Stimulated activated naive CD8-positive, alpha-beta T cell treated with anti-CD3 and anti-CD28 coated beads, Interleukin-15, Interleukin-2, amounts not matched to agents 100 ng/mL and 50 ng/mL, for 24 hours (primary cell): ENCODE measurements around the gene RNF8.
"Not testable (repeated sequence)": the region's sequence is repeated elsewhere in the genome, so short reads cannot be mapped to it uniquely, and the experiment has no call there.

Source experiments
- H3K27ac Mint-ChIP-seq: one replicate; pipeline ENCODE4 v1.8.0; 2021; ENCODE audit warnings: mild to moderate bottlenecking, mixed read lengths
- H3K27me3 Mint-ChIP-seq: one replicate; pipeline ENCODE4 v1.8.0; 2021; ENCODE audit warnings: mixed read lengths
- H3K36me3 Mint-ChIP-seq: one replicate; pipeline ENCODE4 v1.8.0; 2021; ENCODE audit warnings: low read depth, mixed read lengths
- H3K4me1 Mint-ChIP-seq: one replicate; pipeline ENCODE4 v1.8.0; 2021; ENCODE audit warnings: low read depth, mixed read lengths
- H3K4me3 Mint-ChIP-seq: one replicate; pipeline ENCODE4 v1.8.0; 2021; ENCODE audit warnings: mild to moderate bottlenecking, mixed read lengths
- H3K9me3 Mint-ChIP-seq: one replicate; pipeline ENCODE4 v1.8.0; 2021; ENCODE audit warnings: mixed read lengths

The RNF8 gene

DNA sequence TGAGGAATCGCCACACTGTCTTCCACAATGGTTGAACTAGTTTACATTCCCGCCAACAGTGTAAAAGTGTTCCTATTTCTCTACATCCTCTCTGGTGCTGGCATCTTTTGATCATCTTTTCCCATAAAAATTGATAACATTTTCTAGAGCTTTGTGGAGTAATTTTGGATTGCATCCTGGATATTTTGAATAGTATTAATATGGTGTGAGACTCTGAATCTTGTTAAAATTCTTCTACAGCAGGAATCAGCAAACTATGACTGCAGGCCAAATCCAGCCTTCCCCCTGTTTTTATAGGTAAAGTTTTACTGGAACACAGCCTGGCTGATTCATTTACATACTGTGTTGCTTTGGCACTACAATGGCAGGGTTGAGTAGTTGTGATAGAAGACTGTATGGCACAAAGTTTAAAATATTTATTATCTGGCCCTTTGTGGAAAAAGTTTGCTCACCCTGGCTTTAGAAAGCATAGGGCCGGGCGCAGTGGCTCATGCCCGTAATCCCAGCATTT lies 15.0 kb upstream of the RNF8 start:
- Mint-ChIP-seq H3K4me1 (no peaks in the 10 kb centered on the region), H3K27ac (no peak overlapping the region), H3K4me3 (no peak overlapping the region), H3K36me3 (no peaks in the 10 kb centered on the region), H3K27me3 (peaks cover 7% of the 10 kb centered on the region), H3K9me3 (no peaks in the 10 kb centered on the region)

DNA sequence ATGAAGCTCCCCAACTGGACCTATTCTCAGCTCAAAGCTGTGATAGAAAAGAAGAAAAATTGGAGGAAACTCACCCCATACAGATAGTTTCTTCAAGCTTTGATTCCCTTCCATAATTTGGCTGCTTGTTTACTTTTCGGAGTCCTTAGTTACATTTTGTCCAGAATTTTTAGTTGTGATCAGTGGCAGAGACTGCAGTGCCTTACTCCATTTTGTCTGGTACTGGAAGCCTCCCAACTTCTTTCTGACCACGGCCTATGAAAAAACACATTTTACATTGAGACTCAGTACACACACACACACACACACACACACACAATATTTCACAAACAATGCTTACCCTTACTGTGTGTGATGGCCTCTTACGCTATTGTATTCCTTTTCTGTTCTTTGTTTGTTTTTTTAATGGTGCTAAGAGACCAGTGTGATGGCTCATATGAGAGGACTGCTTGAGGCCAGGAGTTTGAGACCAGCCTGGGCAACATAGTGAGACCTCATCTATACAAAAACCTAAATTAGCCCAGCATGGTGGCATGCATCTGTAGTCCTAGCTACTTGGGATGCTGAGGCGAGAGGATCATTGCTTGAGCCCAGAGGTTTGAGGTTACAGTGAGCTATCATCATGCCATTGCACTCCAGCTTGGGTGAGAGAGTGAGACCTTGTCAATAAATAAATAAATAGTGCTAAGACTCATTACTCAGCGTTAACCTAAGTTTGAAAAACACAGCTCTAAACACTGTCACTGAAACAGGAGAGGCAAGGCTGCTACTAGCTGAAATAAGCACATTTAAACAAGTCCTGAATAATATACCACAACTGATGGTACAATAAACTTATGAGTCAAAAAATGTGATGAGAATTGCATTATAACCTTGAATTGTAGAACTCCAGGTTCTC lies 13.8 kb upstream of the RNF8 start:
- H3K27ac Mint-ChIP-seq, result no peak overlapping the region
- no peaks in the 10 kb centered on the region for H3K36me3 Mint-ChIP-seq
- no peaks in the 10 kb centered on the region for H3K9me3 Mint-ChIP-seq
- no peak overlapping the region for H3K4me3 Mint-ChIP-seq
- H3K27me3 Mint-ChIP-seq, result peaks cover 12% of the 10 kb centered on the region
- no peaks in the 10 kb centered on the region for H3K4me1 Mint-ChIP-seq

DNA sequence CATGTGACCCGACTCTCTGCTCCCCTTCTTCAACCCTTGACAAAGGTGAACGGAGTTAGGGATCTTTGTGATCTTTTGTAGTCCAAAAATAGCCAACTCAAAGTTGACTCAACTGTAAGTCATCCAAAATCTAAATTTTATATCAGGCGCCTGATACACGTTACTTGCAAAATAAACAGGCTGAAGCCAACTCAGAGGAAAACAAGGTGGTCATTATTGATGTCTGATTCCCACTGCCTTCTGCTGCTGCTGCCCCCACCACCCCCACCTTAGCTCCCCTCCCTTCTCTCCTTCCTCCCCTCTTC lies 13.2 kb upstream of the RNF8 start:
- H3K9me3 Mint-ChIP-seq, result no peaks in the 10 kb centered on the region
- no peak overlapping the region for H3K27ac Mint-ChIP-seq
- H3K36me3 Mint-ChIP-seq, result no peaks in the 10 kb centered on the region
- no peak overlapping the region for H3K4me3 Mint-ChIP-seq
- peaks cover 12% of the 10 kb centered on the region for H3K27me3 Mint-ChIP-seq
- no peaks in the 10 kb centered on the region for H3K4me1 Mint-ChIP-seq

DNA sequence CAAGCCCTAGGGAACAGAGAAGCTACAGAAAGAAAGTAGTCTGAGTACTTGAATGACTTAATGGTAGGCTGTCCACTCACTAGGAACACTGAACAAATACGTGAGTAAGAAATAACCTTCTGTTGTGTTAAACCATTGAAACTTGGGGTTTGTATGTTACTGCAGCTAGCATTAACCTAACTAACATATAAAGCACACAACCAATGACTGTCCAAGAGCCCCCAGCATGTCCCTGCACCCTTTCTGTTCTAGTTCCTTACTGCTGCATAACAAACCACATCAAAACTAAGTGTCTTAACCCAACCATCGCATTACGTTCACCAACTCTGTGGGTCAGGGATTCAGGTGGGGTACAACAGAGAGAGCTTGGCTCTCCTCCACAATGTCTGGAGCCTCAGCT lies 10.5 kb upstream of the RNF8 start:
- H3K4me3 Mint-ChIP-seq, result no peak overlapping the region
- H3K27ac Mint-ChIP-seq, result no peak overlapping the region
- H3K27me3 Mint-ChIP-seq, result peaks cover 12% of the 10 kb centered on the region
- H3K4me1 Mint-ChIP-seq, result no peaks in the 10 kb centered on the region
- no peaks in the 10 kb centered on the region for H3K36me3 Mint-ChIP-seq
- no peaks in the 10 kb centered on the region for H3K9me3 Mint-ChIP-seq

DNA sequence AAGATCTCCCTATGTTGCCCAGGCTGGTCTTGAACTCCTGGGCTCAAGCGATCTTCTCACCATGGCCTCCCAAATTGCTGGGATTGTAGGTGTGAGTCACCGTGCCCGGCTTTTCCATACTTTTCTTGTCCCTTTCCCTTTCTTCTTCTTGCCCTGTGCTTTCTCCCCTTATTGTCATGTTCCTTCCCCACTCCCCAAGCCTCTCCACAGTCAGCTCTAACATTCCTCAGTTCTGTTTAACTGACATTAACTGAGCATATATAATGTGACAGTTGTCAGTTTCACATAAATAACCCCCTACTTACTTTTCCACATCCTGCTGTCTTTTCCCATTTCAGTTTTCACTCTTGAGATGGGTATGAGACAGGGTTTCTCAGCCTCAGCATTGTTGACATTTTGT lies 9.5 kb upstream of the RNF8 start:
- H3K27ac Mint-ChIP-seq, result no peak overlapping the region

DNA sequence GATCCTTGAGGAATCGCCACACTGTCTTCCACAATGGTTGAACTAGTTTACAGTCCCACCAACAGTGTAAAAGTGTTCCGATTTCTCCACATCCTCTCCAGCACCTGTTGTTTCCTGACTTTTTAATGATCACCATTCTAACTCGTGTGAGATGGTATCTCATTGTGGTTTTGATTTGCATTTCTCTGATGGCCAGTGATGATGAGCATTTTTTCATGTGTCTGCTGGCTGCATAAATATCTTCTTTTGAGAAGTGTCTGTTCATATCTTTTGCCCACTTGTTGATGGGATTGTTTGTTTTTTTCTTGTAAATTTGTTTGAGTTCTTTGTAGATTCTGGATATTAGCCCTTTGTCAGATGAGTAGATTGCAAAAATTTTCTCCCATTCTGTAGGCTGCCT lies 8.0 kb upstream of the RNF8 start:
- peaks cover 12% of the 10 kb centered on the region for H3K27me3 Mint-ChIP-seq
- not testable (repeated sequence) for H3K4me1 Mint-ChIP-seq, H3K27ac Mint-ChIP-seq, H3K4me3 Mint-ChIP-seq, H3K36me3 Mint-ChIP-seq, H3K9me3 Mint-ChIP-seq

More for the DNA sequence above, 9.5 kb upstream of the RNF8 start:
- Mint-ChIP-seq H3K4me1 (no peaks in the 10 kb centered on the region), H3K27me3 (peaks cover 12% of the 10 kb centered on the region), H3K4me3 (no peak overlapping the region), H3K36me3 (no peaks in the 10 kb centered on the region), H3K9me3 (no peaks in the 10 kb centered on the region)

DNA sequence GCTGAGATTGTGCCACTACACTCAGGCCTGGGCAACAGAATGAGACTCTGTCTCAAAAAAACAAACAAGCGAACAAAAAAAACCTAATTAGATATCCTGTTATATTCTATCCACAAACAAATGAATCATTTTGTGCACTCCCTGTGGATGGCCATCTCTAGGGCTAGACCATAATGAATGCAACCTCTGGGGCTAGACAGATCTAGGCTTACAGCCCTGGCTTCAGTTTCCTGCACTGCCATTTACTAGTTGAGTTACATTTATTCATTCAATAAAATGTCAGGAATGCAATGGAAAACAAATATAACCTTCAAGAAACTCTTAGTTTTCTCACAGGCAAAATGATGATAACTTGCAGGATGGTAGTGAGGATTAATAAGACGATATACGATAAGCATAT lies 6.6 kb upstream of the RNF8 start:
- Mint-ChIP-seq H3K36me3 (no peaks in the 10 kb centered on the region), H3K4me3 (no peak overlapping the region), H3K27me3 (peaks cover 6% of the 10 kb centered on the region), H3K4me1 (no peaks in the 10 kb centered on the region), H3K9me3 (no peaks in the 10 kb centered on the region), H3K27ac (no peak overlapping the region)

DNA sequence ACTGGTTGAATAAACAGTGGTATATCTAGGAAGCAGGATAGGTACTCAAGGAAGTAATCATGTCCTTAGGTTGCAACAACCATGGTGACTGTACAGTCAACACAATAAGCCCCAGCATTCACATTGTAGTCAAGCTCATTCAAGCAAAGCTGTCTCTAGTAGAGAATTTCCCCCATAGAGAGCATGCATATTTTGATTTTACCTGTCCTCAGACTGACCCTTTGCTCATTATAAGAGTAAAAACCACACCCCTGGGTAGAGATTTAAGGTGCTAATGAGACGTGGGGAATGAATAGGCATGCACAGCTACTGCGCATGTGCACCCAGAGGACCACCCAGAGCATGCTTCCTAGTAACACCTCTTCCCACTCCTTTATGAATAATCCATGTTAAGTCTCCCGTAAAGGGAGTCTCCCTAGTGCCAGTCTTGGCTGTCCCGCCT lies 6.1 kb upstream of the RNF8 start:
- no peaks in the 10 kb centered on the region for H3K36me3 Mint-ChIP-seq
- H3K27ac Mint-ChIP-seq, result no peak overlapping the region
- peaks cover 4% of the 10 kb centered on the region for H3K4me1 Mint-ChIP-seq
- no peaks in the 10 kb centered on the region for H3K9me3 Mint-ChIP-seq
- H3K27me3 Mint-ChIP-seq, result peaks cover 5% of the 10 kb centered on the region
- no peak overlapping the region for H3K4me3 Mint-ChIP-seq

DNA sequence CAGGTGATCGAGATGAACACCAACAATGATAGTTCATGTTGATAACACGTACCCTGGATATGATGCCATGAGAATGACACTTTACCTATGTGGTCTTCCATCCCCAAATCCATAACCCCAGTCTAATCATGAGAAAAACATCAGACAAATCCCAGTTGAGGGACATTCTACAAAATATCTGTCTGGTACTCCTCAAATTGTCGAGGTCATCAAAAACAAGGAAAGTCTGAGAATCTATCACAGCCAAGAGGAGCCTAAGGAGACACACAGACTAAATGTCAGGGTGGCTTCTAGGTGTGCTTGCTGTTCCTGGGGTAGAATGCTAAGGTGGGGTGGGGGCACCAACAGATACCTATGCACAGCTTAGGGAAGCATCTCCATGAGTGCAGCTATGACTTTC lies 2.8 kb upstream of the RNF8 start:
- Mint-ChIP-seq H3K27ac (no peak overlapping the region), H3K4me3 (no peak overlapping the region), H3K9me3 (no peaks in the 10 kb centered on the region), H3K27me3 (no peaks in the 10 kb centered on the region), H3K36me3 (no peaks in the 10 kb centered on the region), H3K4me1 (peaks cover 24% of the 10 kb centered on the region)

DNA sequence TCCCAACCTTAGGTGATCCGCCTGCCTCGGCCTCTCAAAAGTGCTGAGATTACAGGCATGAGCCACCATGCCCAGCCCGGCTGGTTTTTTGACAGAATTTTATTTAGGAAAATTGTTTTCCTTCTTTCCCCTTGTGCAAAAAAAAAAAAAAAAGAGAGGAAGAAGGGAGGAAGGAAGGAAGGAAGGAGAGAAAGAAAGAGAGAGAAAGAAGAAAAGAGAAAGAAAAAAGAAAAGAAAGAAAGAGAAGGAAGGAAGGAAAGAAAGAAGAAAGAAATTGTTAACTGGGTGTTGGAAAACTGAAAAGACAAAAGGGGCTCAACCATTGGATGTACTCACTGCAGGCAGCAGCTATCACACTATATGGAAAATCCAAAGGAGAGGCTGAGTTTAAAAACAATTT lies 1.4 kb upstream of the RNF8 start:
- Mint-ChIP-seq H3K27ac (no peak overlapping the region), H3K27me3 (no peaks in the 10 kb centered on the region), H3K9me3 (no peaks in the 10 kb centered on the region), H3K4me3 (no peak overlapping the region), H3K36me3 (no peaks in the 10 kb centered on the region), H3K4me1 (peaks cover 26% of the 10 kb centered on the region)

DNA sequence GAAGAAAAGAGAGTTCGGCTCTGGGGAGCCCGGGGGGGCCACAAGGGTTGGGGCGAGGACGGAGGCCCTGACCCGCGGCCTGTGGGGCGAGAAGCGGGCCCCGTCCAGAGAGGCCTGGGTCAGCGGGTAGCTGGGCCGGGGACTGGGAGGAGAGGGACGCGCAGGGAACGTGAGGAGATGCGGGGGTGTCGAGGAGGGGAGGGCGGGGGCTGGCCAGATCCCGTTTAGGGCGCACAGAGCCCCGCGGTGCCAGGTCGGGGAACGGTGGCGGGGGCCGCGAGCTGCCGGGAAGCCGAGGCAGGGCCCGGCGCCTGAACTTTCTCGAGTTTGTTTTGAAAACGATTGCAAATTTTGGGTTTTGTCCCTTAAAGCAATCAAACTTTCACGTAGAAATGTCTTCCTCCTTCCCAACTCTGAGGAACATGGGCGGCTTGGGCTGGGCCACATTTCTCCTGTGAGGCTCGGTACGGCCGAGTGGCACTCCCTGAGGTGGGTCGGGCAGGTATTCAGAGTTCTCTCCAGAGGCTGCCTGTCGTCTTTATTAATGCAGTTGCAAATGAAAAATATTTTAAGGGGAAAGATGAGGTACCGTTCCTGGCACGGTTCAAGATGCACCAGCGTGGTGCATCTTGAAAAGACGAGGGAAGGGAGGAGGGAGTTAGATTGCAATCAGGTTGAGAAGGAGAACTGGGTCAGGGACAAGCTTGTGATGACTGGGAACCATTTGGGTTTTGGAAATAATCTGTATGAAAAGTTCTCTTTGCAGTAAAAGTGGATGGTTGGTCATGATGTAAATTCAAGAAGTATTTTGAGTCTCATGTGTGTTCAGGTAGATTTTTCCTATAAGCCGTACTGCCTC lies 972 bp downstream of the RNF8 start:
- H3K36me3 Mint-ChIP-seq, result no peaks in the 10 kb centered on the region
- peak overlapping the region; percentile 86 for H3K4me3 Mint-ChIP-seq
- H3K27me3 Mint-ChIP-seq, result no peaks in the 10 kb centered on the region
- peak overlapping the region; percentile 86 for H3K27ac Mint-ChIP-seq
- H3K9me3 Mint-ChIP-seq, result no peaks in the 10 kb centered on the region
- H3K4me1 Mint-ChIP-seq, result peaks cover 26% of the 10 kb centered on the region

DNA sequence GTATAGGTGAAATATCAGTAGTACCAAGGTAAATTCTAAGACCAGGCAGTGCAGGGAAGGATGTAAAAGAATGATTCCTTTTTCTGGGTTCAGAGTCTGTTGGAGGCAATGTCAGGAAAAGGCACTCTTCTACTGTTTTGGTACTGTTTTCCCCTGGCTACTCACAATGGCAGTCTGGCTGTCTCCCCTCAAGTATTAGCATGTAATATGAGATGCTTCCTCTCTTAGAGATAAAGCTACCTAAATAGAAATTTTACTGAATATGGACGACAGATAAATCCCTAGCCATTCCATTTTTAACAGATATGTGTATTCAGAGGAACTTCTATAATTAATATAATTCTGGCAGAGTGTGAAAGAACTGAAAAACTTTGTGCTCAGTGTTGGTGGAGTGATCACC lies 3.5 kb downstream of the RNF8 start:
- H3K36me3 Mint-ChIP-seq, result peaks cover 7% of the 10 kb centered on the region
- H3K4me1 Mint-ChIP-seq, result peaks cover 25% of the 10 kb centered on the region
- no peaks in the 10 kb centered on the region for H3K27me3 Mint-ChIP-seq
- H3K4me3 Mint-ChIP-seq, result no peak overlapping the region
- H3K9me3 Mint-ChIP-seq, result no peaks in the 10 kb centered on the region
- no peak overlapping the region for H3K27ac Mint-ChIP-seq

DNA sequence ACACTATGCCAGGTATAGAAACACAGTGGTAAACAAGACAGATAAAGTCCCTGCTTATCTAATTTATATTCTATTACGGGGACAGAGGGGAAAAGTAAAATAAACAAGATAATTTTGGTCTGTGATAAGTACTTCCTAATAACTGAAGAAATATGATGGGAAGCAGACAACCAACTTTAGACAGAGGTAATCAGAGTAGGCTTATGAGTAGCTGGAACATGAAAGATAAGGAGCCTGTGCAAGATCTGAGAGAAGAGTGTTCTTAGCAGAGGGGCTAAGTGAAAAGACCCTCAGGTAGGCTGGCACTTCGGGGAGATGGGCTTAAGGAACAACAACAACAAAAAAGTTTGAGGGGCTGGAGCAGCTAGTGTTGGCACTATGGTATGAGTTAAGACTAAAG lies 4.1 kb downstream of the RNF8 start:
- peaks cover 22% of the 10 kb centered on the region for H3K4me1 Mint-ChIP-seq
- H3K9me3 Mint-ChIP-seq, result no peaks in the 10 kb centered on the region
- H3K27ac Mint-ChIP-seq, result no peak overlapping the region
- peaks cover 8% of the 10 kb centered on the region for H3K36me3 Mint-ChIP-seq
- H3K27me3 Mint-ChIP-seq, result no peaks in the 10 kb centered on the region
- no peak overlapping the region for H3K4me3 Mint-ChIP-seq

DNA sequence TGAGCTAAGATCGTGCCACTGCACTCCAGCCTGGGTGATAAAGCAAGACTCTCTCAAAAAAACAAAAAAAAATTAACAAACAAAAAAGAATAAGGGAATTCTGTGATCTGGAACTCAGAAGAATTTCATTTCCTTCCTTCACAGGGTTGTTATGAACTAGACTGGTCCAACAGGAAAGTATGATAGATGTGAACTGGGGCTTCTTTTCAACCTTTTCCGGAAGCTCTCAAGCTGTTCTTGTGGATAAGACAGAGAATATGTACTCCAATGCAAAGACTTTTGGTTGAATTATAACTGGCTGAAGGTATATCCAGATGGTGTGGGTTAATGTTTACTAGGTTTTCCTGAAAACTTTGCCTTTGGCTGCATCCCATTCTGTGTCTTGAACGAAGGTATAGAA lies 5.3 kb downstream of the RNF8 start:
- H3K9me3 Mint-ChIP-seq, result no peaks in the 10 kb centered on the region

DNA sequence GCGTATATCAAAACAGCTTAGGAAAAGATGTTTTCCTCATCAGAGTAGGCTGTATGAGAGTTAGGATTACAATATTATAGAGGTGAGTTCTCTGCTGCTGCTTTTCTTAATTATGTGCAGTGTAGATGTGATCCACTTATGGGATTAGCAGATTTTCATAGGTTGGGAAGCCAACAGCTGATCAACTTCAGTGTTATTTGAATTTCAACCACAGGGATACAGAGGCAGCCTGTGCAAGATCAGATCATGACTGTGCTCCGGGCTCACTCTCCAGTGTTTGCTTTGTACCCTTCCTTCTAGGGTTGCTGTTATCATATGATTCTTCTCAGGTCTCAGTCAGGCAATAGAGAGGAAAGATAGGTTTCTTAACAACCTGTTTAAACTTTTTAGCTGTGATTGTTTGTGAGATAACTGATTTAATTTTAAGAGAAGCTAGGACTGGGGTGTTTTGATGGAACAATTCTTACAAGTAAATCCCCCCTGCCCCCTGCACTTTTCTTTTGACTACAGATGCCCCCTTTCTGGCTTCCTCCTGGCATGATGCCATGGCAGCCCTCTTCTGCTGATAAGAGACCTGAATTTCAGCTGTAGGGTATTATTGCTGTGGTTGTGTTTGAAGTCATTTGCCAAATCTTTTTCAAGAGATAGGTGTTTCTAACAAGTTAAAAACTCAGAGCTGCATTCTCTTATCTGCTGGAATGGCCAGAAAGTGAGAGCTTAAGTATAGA lies 8.5 kb downstream of the RNF8 start:
- Mint-ChIP-seq H3K9me3 (no peaks in the 10 kb centered on the region), H3K4me3 (no peak overlapping the region)

More for the DNA sequence above, 5.3 kb downstream of the RNF8 start:
- peaks cover 17% of the 10 kb centered on the region for H3K36me3 Mint-ChIP-seq
- no peaks in the 10 kb centered on the region for H3K27me3 Mint-ChIP-seq
- no peak overlapping the region for H3K27ac Mint-ChIP-seq
- peaks cover 15% of the 10 kb centered on the region for H3K4me1 Mint-ChIP-seq
- no peak overlapping the region for H3K4me3 Mint-ChIP-seq

More for the DNA sequence above, 8.5 kb downstream of the RNF8 start:
- Mint-ChIP-seq H3K27me3 (no peaks in the 10 kb centered on the region), H3K36me3 (peaks cover 21% of the 10 kb centered on the region), H3K27ac (no peak overlapping the region), H3K4me1 (no peaks in the 10 kb centered on the region)
